GM12872 (cell line): ENCODE measurements around the gene FAM168B.

Experiments
- TF ChIP-seq, protein P1 (sequence below): IDR thresholded peaks from 3 replicates; pipeline ENCODE4 v1.5.1; 2011; ENCODE audit warnings: low read depth, mild to moderate bottlenecking, low read length, moderate library complexity; ENCODE audit not compliant: insufficient read depth

The FAM168B gene

GRCh38 chr2:131004446-131005209 lies 88.6 kb downstream of the FAM168B start:
- TF ChIP-seq, protein P1, sequence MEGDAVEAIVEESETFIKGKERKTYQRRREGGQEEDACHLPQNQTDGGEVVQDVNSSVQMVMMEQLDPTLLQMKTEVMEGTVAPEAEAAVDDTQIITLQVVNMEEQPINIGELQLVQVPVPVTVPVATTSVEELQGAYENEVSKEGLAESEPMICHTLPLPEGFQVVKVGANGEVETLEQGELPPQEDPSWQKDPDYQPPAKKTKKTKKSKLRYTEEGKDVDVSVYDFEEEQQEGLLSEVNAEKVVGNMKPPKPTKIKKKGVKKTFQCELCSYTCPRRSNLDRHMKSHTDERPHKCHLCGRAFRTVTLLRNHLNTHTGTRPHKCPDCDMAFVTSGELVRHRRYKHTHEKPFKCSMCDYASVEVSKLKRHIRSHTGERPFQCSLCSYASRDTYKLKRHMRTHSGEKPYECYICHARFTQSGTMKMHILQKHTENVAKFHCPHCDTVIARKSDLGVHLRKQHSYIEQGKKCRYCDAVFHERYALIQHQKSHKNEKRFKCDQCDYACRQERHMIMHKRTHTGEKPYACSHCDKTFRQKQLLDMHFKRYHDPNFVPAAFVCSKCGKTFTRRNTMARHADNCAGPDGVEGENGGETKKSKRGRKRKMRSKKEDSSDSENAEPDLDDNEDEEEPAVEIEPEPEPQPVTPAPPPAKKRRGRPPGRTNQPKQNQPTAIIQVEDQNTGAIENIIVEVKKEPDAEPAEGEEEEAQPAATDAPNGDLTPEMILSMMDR: no peak

GRCh38 chr2:130998561-130998960 lies 94.7 kb downstream of the FAM168B start:
- TF ChIP-seq, protein P1: no peak
